ENCODE data around the gene ANKRD34B.

DNA sequence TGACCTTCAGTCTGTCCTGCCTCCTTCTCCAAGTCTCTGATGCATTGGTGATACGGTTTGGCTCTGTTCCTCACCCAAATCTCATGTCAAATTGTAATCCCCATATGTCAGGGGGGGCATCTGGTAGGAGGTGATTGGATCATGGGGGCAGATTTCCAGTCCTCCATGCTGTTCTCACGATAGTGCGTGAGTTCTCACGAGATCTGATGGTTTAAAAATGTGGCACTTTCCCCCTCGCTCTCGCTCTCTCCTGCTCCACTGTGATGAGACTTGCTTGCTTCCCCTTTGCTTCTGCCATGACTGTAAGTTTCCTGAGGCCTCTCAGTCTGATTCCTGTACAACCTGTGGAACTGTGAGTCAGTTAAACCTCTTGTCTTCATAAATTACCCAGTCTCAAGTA is 14.7 kb upstream of the ANKRD34B start:
- TF ChIP-seq EZH2 (IDR thresholded peaks at IDR 0.05; ENCODE audit: insufficient read depth, low read length) (no peak), CTCF (IDR thresholded peaks at IDR 0.05; ENCODE audit: insufficient read depth, low read depth, low read length) (no peak)
